ENCODE data around the gene MICAL2.

Gene MICAL2

DNA sequence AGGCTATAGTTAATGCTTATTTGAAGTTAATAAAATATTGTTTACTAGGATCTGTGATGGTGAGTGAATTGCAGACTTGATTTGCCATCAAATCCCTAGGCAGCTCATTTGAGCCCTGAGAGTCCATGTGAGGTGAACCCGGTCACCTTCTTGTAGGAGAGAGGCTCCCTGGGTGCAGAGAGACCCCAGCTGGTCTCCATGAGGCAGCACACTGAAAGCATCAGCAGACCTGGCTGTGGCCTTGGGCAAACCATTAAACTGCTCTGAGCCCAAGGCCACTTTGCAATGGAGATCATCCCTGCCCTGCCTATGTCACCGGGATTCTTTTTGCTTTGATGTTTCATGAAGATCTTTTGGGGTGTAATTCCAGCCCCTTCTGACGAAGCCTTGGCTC lies 125.2 kb downstream of the MICAL2 start:
- Histone ChIP-seq H3K4me3 (ENCODE audit: low read length in 2 of 2) (no peak overlapping the region), H3K9ac (ENCODE audit: low read length in 2 of 2) (peak overlapping the region in 1 of 2 donors; percentile 39), H3K27ac (ENCODE audit: low read length) (peak overlapping the region; percentile 97), H3K27me3 (ENCODE audit: control insufficient read depth in 1 of 2, insufficient read depth in 2 of 2, low read length in 2 of 2) (no peaks in the 10 kb centered on the region), H3K36me3 (ENCODE audit: control insufficient read depth in 2 of 2, insufficient read depth in 2 of 2, low read length in 2 of 2) (peaks cover 25% of the 10 kb centered on the region in 2 donors), H3K4me1 (ENCODE audit: control insufficient read depth, insufficient read depth, low read length) (peaks cover 70% of the 10 kb centered on the region), H3K9me3 (ENCODE audit: control insufficient read depth in 2 of 2, low read length in 2 of 2) (no peaks in the 10 kb centered on the region)

DNA sequence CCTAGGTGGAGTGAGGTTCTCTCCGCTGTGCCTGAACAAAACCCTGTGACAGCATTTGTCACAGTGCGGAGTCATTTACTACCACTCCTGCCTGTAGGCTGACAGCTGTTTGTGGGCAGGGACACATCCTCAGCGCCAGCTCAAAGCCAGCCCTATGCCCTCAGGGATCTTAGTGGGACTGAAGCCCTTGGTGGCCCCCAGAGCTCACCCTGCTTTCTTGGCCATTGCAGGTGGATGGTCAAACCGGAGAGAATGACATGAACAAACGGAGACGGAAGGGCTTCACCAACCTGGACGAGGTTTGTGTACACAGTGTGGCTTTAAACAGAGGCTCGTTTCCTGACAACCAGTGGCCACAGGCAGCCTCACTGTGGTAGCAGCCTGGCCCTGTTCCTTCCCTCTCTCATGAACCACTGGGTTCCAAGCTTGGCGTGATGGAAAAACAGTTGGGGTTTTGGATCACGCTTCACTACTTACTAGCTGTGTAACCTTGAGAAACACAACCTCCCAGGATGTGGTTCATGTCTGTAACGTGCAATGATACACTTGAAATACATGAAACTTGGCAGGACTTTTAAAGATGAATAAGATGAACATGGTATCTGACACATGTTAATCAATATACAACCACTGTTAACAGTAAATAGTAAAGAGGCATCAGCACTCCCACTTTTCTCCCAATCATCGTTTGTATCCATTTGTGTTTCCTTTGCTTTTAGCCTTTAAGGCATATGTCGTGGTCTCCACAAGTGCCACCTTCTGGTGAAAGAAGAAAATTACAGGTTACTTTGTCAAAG lies 125.8 kb downstream of the MICAL2 start:
- Histone ChIP-seq H3K27ac (ENCODE audit: low read length) (peak overlapping the region; percentile 97), H3K4me3 (ENCODE audit: low read length in 2 of 2) (no peak overlapping the region), H3K9me3 (ENCODE audit: control insufficient read depth in 2 of 2, low read length in 2 of 2) (no peaks in the 10 kb centered on the region), H3K4me1 (ENCODE audit: control insufficient read depth, insufficient read depth, low read length) (peaks cover 76% of the 10 kb centered on the region), H3K36me3 (ENCODE audit: control insufficient read depth in 2 of 2, insufficient read depth in 2 of 2, low read length in 2 of 2) (peaks cover 24 to 25% of the 10 kb centered on the region in 2 donors), H3K27me3 (ENCODE audit: control insufficient read depth in 1 of 2, insufficient read depth in 2 of 2, low read length in 2 of 2) (no peaks in the 10 kb centered on the region), H3K9ac (ENCODE audit: low read length in 2 of 2) (peak overlapping the region; percentile 51 to 52)

DNA sequence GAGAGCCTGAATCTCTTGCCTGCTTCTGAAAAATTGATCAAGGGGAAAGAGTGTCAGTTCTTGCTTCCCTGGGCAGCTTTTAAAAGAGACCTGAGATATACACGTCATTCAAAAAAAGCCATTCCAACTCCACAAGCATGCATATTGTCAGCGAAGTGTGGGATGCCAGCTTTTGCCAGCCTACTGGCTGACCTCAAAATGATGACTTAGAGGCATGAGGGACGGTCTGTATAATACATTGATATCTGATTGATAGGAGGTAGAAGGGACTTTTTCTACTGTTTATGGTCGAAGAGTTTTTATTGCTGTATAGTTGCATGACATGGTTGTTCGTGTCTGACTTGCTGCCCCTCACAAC lies 126.3 kb downstream of the MICAL2 start:
- H3K4me3 ChIP-seq (ENCODE audit: low read length in 2 of 2), result peak overlapping the region; percentile 17 to 22
- H3K36me3 ChIP-seq (ENCODE audit: control insufficient read depth in 2 of 2, insufficient read depth in 2 of 2, low read length in 2 of 2), result peaks cover 24 to 26% of the 10 kb centered on the region in 2 donors
- no peaks in the 10 kb centered on the region for H3K27me3 ChIP-seq (ENCODE audit: control insufficient read depth in 1 of 2, insufficient read depth in 2 of 2, low read length in 2 of 2)
- peak overlapping the region; percentile 97 for H3K27ac ChIP-seq (ENCODE audit: low read length)
- no peaks in the 10 kb centered on the region for H3K9me3 ChIP-seq (ENCODE audit: control insufficient read depth in 2 of 2, low read length in 2 of 2)
- H3K9ac ChIP-seq (ENCODE audit: low read length in 2 of 2), result peak overlapping the region; percentile 1 to 52
- H3K4me1 ChIP-seq (ENCODE audit: control insufficient read depth, insufficient read depth, low read length), result peaks cover 74% of the 10 kb centered on the region

DNA sequence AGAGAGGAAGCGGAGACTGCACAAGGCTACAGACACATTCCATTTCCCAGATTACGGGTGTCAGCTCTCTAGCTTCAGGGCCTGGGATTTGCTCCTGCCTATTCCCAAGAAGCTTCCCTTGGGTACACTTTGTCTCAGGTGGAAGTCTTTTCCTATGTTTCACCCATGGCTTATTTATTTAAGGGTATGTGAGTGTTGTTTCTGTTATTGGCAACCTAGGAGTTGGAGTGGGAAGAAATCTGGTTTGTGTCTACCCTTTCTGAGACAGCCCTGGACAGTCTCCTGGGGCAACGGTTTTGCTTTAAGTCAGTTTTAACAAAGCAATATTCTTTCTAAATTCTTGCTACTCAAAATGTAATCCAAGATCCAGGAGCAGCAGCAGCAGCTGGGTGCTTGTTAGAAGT lies 127.0 kb downstream of the MICAL2 start:
- H3K27ac ChIP-seq (ENCODE audit: low read length), result peak overlapping the region; percentile 97
- H3K9ac ChIP-seq (ENCODE audit: low read length in 2 of 2), result peak overlapping the region; percentile 53 to 74
- peaks cover 80% of the 10 kb centered on the region for H3K4me1 ChIP-seq (ENCODE audit: control insufficient read depth, insufficient read depth, low read length)
- peak overlapping the region; percentile 17 to 22 for H3K4me3 ChIP-seq (ENCODE audit: low read length in 2 of 2)
- no peaks in the 10 kb centered on the region for H3K27me3 ChIP-seq (ENCODE audit: control insufficient read depth in 1 of 2, insufficient read depth in 2 of 2, low read length in 2 of 2)
- H3K36me3 ChIP-seq (ENCODE audit: control insufficient read depth in 2 of 2, insufficient read depth in 2 of 2, low read length in 2 of 2), result peaks cover 20 to 26% of the 10 kb centered on the region in 2 donors
- no peaks in the 10 kb centered on the region for H3K9me3 ChIP-seq (ENCODE audit: control insufficient read depth in 2 of 2, low read length in 2 of 2)

DNA sequence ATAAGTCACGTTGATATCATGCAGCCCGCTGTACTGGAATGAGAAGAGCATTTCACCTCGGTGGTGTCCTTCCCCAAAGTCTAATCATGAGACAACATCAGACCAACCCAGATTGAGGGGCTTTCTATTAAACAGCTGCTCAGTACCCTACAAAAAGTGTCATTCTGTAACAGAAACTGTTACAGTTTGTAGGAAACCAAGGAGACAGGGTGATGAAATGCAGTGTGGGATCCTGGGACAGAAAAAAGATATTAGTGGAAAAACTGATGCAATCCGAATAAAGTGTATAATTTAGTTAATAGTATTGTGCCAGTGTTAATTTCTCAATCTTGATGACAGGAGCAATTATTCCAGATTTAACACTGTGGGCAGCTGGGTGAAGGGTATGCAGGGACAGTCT lies 128.0 kb downstream of the MICAL2 start:
- Histone ChIP-seq H3K9ac (ENCODE audit: low read length in 2 of 2) (peak overlapping the region; percentile 53 to 74), H3K27me3 (ENCODE audit: control insufficient read depth in 1 of 2, insufficient read depth in 2 of 2, low read length in 2 of 2) (no peaks in the 10 kb centered on the region), H3K9me3 (ENCODE audit: control insufficient read depth in 2 of 2, low read length in 2 of 2) (no peaks in the 10 kb centered on the region), H3K4me1 (ENCODE audit: control insufficient read depth, insufficient read depth, low read length) (peaks cover 83% of the 10 kb centered on the region), H3K36me3 (ENCODE audit: control insufficient read depth in 2 of 2, insufficient read depth in 2 of 2, low read length in 2 of 2) (peaks cover 24 to 28% of the 10 kb centered on the region in 2 donors), H3K4me3 (ENCODE audit: low read length in 2 of 2) (no peak overlapping the region), H3K27ac (ENCODE audit: low read length) (peak overlapping the region; percentile 97)

DNA sequence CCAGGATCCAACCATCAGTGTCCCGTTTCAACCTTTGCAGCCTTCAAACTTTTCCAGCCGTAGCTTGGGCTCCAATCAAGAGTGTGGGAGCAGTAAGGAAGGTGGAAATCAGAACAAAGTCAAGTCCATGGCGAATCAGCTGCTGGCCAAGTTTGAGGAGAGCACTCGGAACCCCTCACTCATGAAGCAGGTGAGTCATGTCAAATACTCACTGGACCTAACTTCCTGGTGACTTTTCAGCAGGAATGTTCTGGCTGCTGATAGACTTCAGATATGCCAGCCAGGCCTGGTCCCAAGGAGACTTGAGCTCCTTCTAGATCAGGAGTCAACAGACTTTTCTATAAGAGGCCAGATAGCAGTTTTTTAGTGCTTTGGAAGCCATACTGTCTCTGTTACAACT lies 129.0 kb downstream of the MICAL2 start:
- Histone ChIP-seq H3K27ac (ENCODE audit: low read length) (peak overlapping the region; percentile 97), H3K27me3 (ENCODE audit: control insufficient read depth in 1 of 2, insufficient read depth in 2 of 2, low read length in 2 of 2) (no peaks in the 10 kb centered on the region), H3K4me3 (ENCODE audit: low read length in 2 of 2) (no peak overlapping the region), H3K4me1 (ENCODE audit: control insufficient read depth, insufficient read depth, low read length) (peaks cover 93% of the 10 kb centered on the region), H3K9me3 (ENCODE audit: control insufficient read depth in 2 of 2, low read length in 2 of 2) (no peaks in the 10 kb centered on the region), H3K9ac (ENCODE audit: low read length in 2 of 2) (no peak overlapping the region), H3K36me3 (ENCODE audit: control insufficient read depth in 2 of 2, insufficient read depth in 2 of 2, low read length in 2 of 2) (peaks cover 20 to 36% of the 10 kb centered on the region in 2 donors)

DNA sequence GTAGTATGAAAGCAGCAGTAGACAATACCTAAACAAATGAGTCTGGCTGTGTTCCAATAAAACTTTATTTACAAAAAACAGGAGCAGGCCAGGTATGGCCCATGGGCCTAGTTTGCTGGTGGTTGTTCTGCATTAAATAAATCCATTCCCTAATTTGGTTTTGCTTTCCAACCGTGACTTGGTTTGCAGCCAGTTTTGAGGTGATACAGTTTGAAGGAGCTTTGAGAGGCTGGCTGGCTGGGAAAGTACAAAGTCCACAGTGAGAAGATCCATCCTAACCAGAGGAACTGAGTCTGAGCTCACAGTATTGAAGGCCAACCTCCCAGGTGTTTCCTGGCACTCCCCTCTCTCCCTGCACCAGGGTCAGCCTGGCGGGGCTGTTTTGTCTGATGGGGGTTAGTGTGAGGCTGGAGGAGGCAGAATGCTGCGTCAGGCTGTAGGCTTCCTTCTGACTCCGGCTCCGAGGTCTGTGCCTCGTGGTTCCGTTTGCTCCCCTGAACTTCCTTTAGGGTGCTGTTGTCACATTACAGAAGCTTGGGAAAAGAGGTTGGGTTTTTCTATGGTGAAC lies 129.5 kb downstream of the MICAL2 start:
- Histone ChIP-seq H3K4me1 (ENCODE audit: control insufficient read depth, insufficient read depth, low read length) (peaks cover 95% of the 10 kb centered on the region), H3K27ac (ENCODE audit: low read length) (peak overlapping the region; percentile 97), H3K27me3 (ENCODE audit: control insufficient read depth in 1 of 2, insufficient read depth in 2 of 2, low read length in 2 of 2) (no peaks in the 10 kb centered on the region), H3K9ac (ENCODE audit: low read length in 2 of 2) (peak overlapping the region in 1 of 2 donors; percentile 21), H3K36me3 (ENCODE audit: control insufficient read depth in 2 of 2, insufficient read depth in 2 of 2, low read length in 2 of 2) (peaks cover 20 to 38% of the 10 kb centered on the region in 2 donors), H3K9me3 (ENCODE audit: control insufficient read depth in 2 of 2, low read length in 2 of 2) (no peaks in the 10 kb centered on the region), H3K4me3 (ENCODE audit: low read length in 2 of 2) (no peak overlapping the region)

DNA sequence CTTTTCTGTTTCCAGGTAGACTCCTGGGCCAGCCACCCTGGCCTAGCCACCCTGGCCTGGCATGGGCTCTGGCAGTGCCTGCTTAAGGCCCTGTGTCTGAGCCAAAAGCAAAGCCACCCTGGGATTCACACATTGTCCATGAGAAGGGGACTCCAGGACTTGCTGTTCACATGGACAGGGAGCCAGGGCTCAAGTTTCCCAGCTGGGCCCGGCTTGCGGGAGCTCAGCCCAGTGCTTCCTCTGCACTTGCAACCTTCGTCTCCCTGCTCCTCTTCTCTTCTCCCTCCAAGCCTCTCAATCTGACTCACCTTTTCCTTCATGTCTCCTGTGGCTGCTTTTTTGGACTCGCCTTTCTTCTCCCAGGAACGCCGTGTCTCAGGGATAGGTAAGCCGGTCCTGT lies 130.3 kb downstream of the MICAL2 start:
- H3K9ac ChIP-seq (ENCODE audit: low read length in 2 of 2), result no peak overlapping the region
- H3K4me1 ChIP-seq (ENCODE audit: control insufficient read depth, insufficient read depth, low read length), result peaks cover 95% of the 10 kb centered on the region
- H3K27ac ChIP-seq (ENCODE audit: low read length), result peak overlapping the region; percentile 97
- H3K36me3 ChIP-seq (ENCODE audit: control insufficient read depth in 2 of 2, insufficient read depth in 2 of 2, low read length in 2 of 2), result peaks cover 20 to 40% of the 10 kb centered on the region in 2 donors
- H3K27me3 ChIP-seq (ENCODE audit: control insufficient read depth in 1 of 2, insufficient read depth in 2 of 2, low read length in 2 of 2), result no peaks in the 10 kb centered on the region
- no peaks in the 10 kb centered on the region for H3K9me3 ChIP-seq (ENCODE audit: control insufficient read depth in 2 of 2, low read length in 2 of 2)
- no peak overlapping the region for H3K4me3 ChIP-seq (ENCODE audit: low read length in 2 of 2)

DNA sequence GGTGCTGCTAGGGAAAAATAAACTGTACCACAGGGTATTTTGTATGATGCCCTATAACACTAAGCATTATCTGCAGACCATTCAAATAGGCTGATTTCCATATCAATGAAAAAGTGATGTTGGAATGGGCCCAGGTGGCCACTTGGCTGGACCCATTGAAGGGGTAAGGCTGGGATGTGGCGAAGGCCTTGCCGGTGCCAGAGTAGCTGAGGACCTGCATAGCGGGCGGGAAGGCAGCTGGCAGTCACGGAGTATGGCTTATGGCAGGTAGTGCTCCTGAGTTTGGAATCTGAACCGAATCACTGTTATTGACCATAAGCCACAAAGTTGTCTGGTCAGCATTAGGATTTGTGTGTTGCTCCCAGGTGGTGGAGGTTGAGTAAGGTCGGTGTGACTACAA lies 131.0 kb downstream of the MICAL2 start:
- Histone ChIP-seq H3K4me1 (ENCODE audit: control insufficient read depth, insufficient read depth, low read length) (peaks cover 95% of the 10 kb centered on the region), H3K27me3 (ENCODE audit: control insufficient read depth in 1 of 2, insufficient read depth in 2 of 2, low read length in 2 of 2) (no peaks in the 10 kb centered on the region), H3K9me3 (ENCODE audit: control insufficient read depth in 2 of 2, low read length in 2 of 2) (no peaks in the 10 kb centered on the region), H3K4me3 (ENCODE audit: low read length in 2 of 2) (no peak overlapping the region), H3K9ac (ENCODE audit: low read length in 2 of 2) (no peak overlapping the region), H3K27ac (ENCODE audit: low read length) (peak overlapping the region; percentile 97), H3K36me3 (ENCODE audit: control insufficient read depth in 2 of 2, insufficient read depth in 2 of 2, low read length in 2 of 2) (peaks cover 20 to 43% of the 10 kb centered on the region in 2 donors)

DNA sequence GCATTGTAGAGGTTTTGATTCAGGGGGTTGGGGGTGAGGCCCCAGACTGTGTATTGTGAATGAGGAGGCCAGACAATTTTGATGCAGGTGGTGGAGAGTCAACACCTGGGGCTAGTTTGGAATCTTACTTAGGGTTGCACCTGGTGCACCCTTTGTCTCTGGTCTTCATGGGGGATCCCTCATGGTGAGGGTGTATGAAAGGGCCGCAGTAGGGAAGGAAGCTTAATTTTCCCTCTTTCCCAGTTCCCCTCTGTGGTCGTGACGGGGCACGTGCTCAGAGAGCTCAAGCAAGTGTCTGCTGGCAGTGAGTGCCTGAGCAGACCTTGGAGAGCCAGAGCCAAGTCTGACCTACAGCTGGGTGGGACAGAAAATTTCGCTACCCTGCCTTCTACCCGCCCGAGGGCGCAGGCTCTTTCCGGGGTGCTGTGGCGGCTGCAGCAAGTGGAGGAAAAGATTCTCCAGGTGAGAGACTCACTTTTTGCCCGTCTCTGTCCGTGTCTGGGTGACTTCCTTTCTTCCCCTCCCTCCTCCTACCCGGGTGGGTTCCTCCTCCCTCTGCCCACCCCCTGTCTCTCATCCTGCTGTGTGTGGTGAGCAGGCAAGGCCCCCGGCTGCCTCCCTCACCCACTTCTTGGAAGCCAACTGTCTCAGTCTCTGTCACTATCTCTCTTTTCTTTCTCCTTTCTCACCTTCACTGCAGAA lies 131.7 kb downstream of the MICAL2 start:
- Histone ChIP-seq H3K4me3 (ENCODE audit: low read length in 2 of 2) (no peak overlapping the region), H3K27ac (ENCODE audit: low read length) (peak overlapping the region; percentile 67), H3K9ac (ENCODE audit: low read length in 2 of 2) (no peak overlapping the region), H3K27me3 (ENCODE audit: control insufficient read depth in 1 of 2, insufficient read depth in 2 of 2, low read length in 2 of 2) (no peaks in the 10 kb centered on the region), H3K4me1 (ENCODE audit: control insufficient read depth, insufficient read depth, low read length) (peaks cover 89% of the 10 kb centered on the region), H3K36me3 (ENCODE audit: control insufficient read depth in 2 of 2, insufficient read depth in 2 of 2, low read length in 2 of 2) (peaks cover 20 to 43% of the 10 kb centered on the region in 2 donors), H3K9me3 (ENCODE audit: control insufficient read depth in 2 of 2, low read length in 2 of 2) (no peaks in the 10 kb centered on the region)

Measured in stomach smooth muscle (tissue), 2 donors.